HepG2 (cell line): ENCODE measurements around the gene ZIM2. TPM values are rescaled to one million over a fixed set of nuclear protein-coding genes. Genes with fewer than 3 reads are reported as not detected.

Experiments
- AGO1 ChIP-seq: fragments of 200-400 bp; formaldehyde crosslinking; IDR thresholded peaks from 2 replicates; pipeline ENCODE4 v1.6.1; 2017; ENCODE audit warnings: mild to moderate bottlenecking, low read depth, low read length, moderate library complexity; ENCODE audit not compliant: poor library complexity, severe bottlenecking
- ASH2L ChIP-seq: fragments of 300-600, 200-600 bp; sonication (generic); IDR thresholded peaks from 2 replicates; pipeline ENCODE4 v1.7.0; 2017; ENCODE audit warnings: low read depth, mild to moderate bottlenecking, moderate library complexity, mixed read lengths, low read length; ENCODE audit not compliant: insufficient read length
- BRD4 ChIP-seq: sonication (generic); formaldehyde crosslinking; IDR thresholded peaks from 2 replicates; pipeline ENCODE4 v1.4.0; 2020; ENCODE audit warnings: missing genetic modification reagents
- CEBPZ ChIP-seq: IDR thresholded peaks from 2 replicates; pipeline ENCODE4 v1.6.1; 2012; ENCODE audit warnings: low read length, improper control_type of control experiment
- HMG20B ChIP-seq: conservative IDR thresholded peaks from 2 replicates; pipeline ENCODE4 v1.6.1; 2016; ENCODE audit warnings: missing genetic modification reagents, missing compliant biosample characterization
- HOXD1 ChIP-seq: sonication (generic); formaldehyde crosslinking; IDR thresholded peaks from 2 replicates; pipeline ENCODE4 v1.5.0; 2020; ENCODE audit warnings: missing genetic modification reagents
- JUND ChIP-seq: sonication (generic); formaldehyde crosslinking; IDR thresholded peaks from 2 replicates; pipeline ENCODE4 v1.8.0; 2022; ENCODE audit warnings: mild to moderate bottlenecking, missing genetic modification reagents
- MIER2 ChIP-seq: IDR thresholded peaks from 2 replicates; pipeline ENCODE4 v1.6.1; 2016; ENCODE audit warnings: missing biosample characterization, missing genetic modification reagents
- MTF1 ChIP-seq: sonication (generic); formaldehyde crosslinking; IDR thresholded peaks from 2 replicates; pipeline ENCODE4 v1.5.0; 2020; ENCODE audit warnings: missing genetic modification reagents
- NFATC3 ChIP-seq: sonication (generic); formaldehyde crosslinking; IDR thresholded peaks from 2 replicates; pipeline ENCODE4 v1.5.1; 2020; ENCODE audit warnings: mild to moderate bottlenecking, missing genetic modification reagents
- NFRKB ChIP-seq: fragments of 450-650 bp; IDR thresholded peaks from 2 replicates; pipeline ENCODE4 v1.6.1; 2017
- PAX8 ChIP-seq: sonication (generic); formaldehyde crosslinking; IDR thresholded peaks from 2 replicates; pipeline ENCODE4 v1.8.0; 2022; ENCODE audit warnings: mild to moderate bottlenecking, missing genetic modification reagents, borderline replicate concordance
- ZMYM2 ChIP-seq: sonication (generic); formaldehyde crosslinking; IDR thresholded peaks from 2 replicates; pipeline ENCODE4 v1.8.0; 2022; ENCODE audit warnings: mild to moderate bottlenecking, missing genetic modification reagents
- ZNF207 ChIP-seq: fragments of 450-650 bp; IDR thresholded peaks from 2 replicates; pipeline ENCODE4 v1.6.1; 2016; ENCODE audit warnings: antibody characterized with exemption, borderline replicate concordance
- ZNF468 ChIP-seq: sonication (generic); formaldehyde crosslinking; IDR thresholded peaks from 2 replicates; pipeline ENCODE4 v1.8.0; 2022; ENCODE audit warnings: mild to moderate bottlenecking, moderate library complexity, missing genetic modification reagents
- ZNF501 ChIP-seq: sonication (generic); formaldehyde crosslinking; IDR thresholded peaks from 2 replicates; pipeline ENCODE4 v1.5.1; 2020; ENCODE audit warnings: mild to moderate bottlenecking, moderate library complexity, missing genetic modification reagents
- ZSCAN9 ChIP-seq: IDR thresholded peaks from 2 replicates; pipeline ENCODE4 v1.6.1; 2016; ENCODE audit warnings: borderline replicate concordance
- polyA plus RNA-seq, 8 experiments: library from polyadenylated mRNA; depleted of rRNA in 3 of 8; stranded (reverse) in 7 of 8; unstranded in 1 of 8; fragments of >200 nt; fragmentation: Illumina TruSeq in 4 of 8; extraction: Trizol in 4 of 8; gene quantifications; 2 replicates each; pipeline versions ENCODE4 v1.2.1 to v1.2.3, GENCODE V29; 2011 to 2016; ENCODE audit warnings: low read depth in 4 of 8, missing spikeins in 1 of 8, mixed read lengths in 1 of 8; ENCODE audit not compliant: insufficient read depth in 1 of 8
- total RNA-seq, 5 experiments: library from RNA; depleted of rRNA; stranded (reverse); fragments of >200 nt; fragmentation: Illumina TruSeq; extraction: Trizol; gene quantifications; 2 replicates each; pipeline ENCODE4 v1.2.3, GENCODE V29; 2016; ENCODE audit warnings: low read depth in 1 of 5
- TF ChIP-seq, protein P1 (sequence below): sonication (generic); formaldehyde crosslinking; IDR thresholded peaks from 2 replicates; pipeline ENCODE4 v1.9.0; 2022; ENCODE audit warnings: missing genetic modification reagents, mild to moderate bottlenecking, borderline replicate concordance
- TF ChIP-seq, protein P2 (sequence below): sonication (generic); formaldehyde crosslinking; IDR thresholded peaks from 2 replicates; pipeline ENCODE4 v1.4.0; 2020; ENCODE audit warnings: missing genetic modification reagents, borderline replicate concordance
- TF ChIP-seq, protein P3 (sequence below): sonication (generic); formaldehyde crosslinking; IDR thresholded peaks from 2 replicates; pipeline ENCODE4 v1.5.0; 2020; ENCODE audit warnings: missing genetic modification reagents

ZIM2 gene
- total and polyA plus RNA-seq, 2 of the 13 experiments (the other 11 are each of a cell fraction or from before 2014, with no cell fraction given): 7.2 to 10.3 TPM

DNA sequence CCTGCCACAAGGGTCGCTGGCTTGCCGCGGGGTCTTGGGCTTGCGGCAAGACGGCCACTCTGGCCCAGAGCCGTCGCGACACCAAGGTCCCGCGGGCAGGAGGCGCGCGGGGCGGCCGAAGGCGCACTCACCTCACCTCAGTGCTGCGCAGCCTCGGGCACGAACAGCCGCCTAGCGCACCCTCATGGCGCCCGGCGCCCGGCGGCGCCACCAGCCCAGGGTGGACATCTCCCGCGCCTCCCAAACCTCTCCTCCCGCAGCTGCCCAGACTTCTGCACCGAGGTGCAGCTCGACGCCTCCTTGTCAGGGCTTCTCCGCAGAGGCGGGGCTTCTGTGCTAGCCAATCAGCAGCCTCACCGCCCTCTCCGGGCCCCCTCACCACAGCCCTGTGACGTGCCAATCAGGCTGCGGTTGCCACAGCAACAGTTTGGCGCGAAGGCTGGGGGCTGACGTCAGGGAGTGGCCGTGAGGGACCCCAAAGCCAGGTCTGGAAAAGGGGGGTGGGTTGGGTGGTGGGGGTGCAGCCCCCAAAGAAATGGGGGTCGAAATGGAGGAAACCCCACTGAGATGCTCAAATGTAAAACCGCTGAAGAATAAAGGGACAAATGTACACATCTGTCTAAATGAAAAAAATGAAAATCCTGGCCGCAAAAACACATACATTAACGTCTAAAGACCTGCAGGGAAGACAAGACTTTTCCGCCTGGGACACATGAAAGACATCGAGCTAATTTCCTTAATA lies at the start of gene ZIM2, which contains the start of gene PEG3 (continued):
- TF ChIP-seq CEBPZ: no peak
- no peak for TF ChIP-seq ZMYM2 (CRISPR knock-in tag)
- TF ChIP-seq, protein P1, sequence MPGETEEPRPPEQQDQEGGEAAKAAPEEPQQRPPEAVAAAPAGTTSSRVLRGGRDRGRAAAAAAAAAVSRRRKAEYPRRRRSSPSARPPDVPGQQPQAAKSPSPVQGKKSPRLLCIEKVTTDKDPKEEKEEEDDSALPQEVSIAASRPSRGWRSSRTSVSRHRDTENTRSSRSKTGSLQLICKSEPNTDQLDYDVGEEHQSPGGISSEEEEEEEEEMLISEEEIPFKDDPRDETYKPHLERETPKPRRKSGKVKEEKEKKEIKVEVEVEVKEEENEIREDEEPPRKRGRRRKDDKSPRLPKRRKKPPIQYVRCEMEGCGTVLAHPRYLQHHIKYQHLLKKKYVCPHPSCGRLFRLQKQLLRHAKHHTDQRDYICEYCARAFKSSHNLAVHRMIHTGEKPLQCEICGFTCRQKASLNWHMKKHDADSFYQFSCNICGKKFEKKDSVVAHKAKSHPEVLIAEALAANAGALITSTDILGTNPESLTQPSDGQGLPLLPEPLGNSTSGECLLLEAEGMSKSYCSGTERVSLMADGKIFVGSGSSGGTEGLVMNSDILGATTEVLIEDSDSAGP (CRISPR knock-in tag): peak; percentile 16; the same call in 1 of the 2 replicates
- TF ChIP-seq NFATC3: no peak
- TF ChIP-seq ZSCAN9 (CRISPR knock-in tag): no peak
- no peak for TF ChIP-seq PAX8 (CRISPR knock-in tag)
- TF ChIP-seq, protein P2, sequence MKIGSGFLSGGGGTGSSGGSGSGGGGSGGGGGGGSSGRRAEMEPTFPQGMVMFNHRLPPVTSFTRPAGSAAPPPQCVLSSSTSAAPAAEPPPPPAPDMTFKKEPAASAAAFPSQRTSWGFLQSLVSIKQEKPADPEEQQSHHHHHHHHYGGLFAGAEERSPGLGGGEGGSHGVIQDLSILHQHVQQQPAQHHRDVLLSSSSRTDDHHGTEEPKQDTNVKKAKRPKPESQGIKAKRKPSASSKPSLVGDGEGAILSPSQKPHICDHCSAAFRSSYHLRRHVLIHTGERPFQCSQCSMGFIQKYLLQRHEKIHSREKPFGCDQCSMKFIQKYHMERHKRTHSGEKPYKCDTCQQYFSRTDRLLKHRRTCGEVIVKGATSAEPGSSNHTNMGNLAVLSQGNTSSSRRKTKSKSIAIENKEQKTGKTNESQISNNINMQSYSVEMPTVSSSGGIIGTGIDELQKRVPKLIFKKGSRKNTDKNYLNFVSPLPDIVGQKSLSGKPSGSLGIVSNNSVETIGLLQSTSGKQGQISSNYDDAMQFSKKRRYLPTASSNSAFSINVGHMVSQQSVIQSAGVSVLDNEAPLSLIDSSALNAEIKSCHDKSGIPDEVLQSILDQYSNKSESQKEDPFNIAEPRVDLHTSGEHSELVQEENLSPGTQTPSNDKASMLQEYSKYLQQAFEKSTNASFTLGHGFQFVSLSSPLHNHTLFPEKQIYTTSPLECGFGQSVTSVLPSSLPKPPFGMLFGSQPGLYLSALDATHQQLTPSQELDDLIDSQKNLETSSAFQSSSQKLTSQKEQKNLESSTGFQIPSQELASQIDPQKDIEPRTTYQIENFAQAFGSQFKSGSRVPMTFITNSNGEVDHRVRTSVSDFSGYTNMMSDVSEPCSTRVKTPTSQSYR (CRISPR knock-in tag): no peak
- TF ChIP-seq, protein P3, sequence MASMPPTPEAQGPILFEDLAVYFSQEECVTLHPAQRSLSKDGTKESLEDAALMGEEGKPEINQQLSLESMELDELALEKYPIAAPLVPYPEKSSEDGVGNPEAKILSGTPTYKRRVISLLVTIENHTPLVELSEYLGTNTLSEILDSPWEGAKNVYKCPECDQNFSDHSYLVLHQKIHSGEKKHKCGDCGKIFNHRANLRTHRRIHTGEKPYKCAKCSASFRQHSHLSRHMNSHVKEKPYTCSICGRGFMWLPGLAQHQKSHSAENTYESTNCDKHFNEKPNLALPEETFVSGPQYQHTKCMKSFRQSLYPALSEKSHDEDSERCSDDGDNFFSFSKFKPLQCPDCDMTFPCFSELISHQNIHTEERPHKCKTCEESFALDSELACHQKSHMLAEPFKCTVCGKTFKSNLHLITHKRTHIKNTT (CRISPR knock-in tag): no peak
- TF ChIP-seq NFRKB: no peak
- TF ChIP-seq HOXD1 (CRISPR knock-in tag): no peak
- no peak for TF ChIP-seq MIER2 (CRISPR knock-in tag)
- no peak for TF ChIP-seq ZNF468 (CRISPR knock-in tag)
- TF ChIP-seq HMG20B: no peak
- peak; percentile 4 for TF ChIP-seq ASH2L
- TF ChIP-seq JUND (CRISPR knock-in tag): 0 out of 2 replicates have a peak, but pooled peaks have one; percentile 10
- no peak for TF ChIP-seq MTF1 (CRISPR knock-in tag)
- no peak for TF ChIP-seq ZNF207
- TF ChIP-seq BRD4: peak; percentile 37; the same call in 1 of the 2 replicates
- TF ChIP-seq ZNF501 (CRISPR knock-in tag): no peak; the same call in 1 of the 2 replicates
- TF ChIP-seq AGO1: no peak
